ACC112 (cell line): Measurements from ENCODE around the gene USP24.

ENCODE experiments used
- H2AFZ ChIP-seq: fragments of 200-600 bp; sonication (generic); one replicate; pipeline ENCODE4 v1.6.0; 2017; ENCODE audit warnings: antibody characterized with exemption, low read length; ENCODE audit not compliant: unreplicated experiment
- H3K27ac ChIP-seq: fragments of 200-600 bp; sonication (generic); 2 replicates; pipeline ENCODE4 v1.5.1; 2014; ENCODE audit warnings: low read depth, mild to moderate bottlenecking, antibody characterized with exemption, low read length, moderate library complexity
- H3K27me3 ChIP-seq: fragments of 200-600 bp; sonication (generic); 2 replicates; pipeline ENCODE4 v1.6.1; 2014; ENCODE audit warnings: mild to moderate bottlenecking, antibody characterized with exemption, low read length, moderate library complexity, mixed read lengths; ENCODE audit not compliant: insufficient read depth
- H3K36me3 ChIP-seq: fragments of 200-600 bp; sonication (generic); 2 replicates; pipeline ENCODE4 v1.6.1; 2016; ENCODE audit warnings: mild to moderate bottlenecking, antibody characterized with exemption, low read length, moderate library complexity, mixed read lengths; ENCODE audit not compliant: insufficient read depth
- H3K4me1 ChIP-seq: fragments of 200-600 bp; sonication (generic); one replicate; pipeline ENCODE4 v1.6.1; 2016; ENCODE audit warnings: low read length, mixed read lengths; ENCODE audit not compliant: insufficient read depth, unreplicated experiment, control insufficient read depth
- H3K4me3 ChIP-seq: fragments of 200-600 bp; sonication (generic); 2 replicates; pipeline ENCODE4 v1.5.1; 2014; ENCODE audit warnings: mild to moderate bottlenecking, low read depth, low read length
- H3K79me2 ChIP-seq: fragments of 200-600 bp; sonication (generic); one replicate; pipeline ENCODE4 v1.6.0; 2016; ENCODE audit warnings: low read length; ENCODE audit not compliant: control insufficient read depth, unreplicated experiment, insufficient read depth

USP24 gene

DNA sequence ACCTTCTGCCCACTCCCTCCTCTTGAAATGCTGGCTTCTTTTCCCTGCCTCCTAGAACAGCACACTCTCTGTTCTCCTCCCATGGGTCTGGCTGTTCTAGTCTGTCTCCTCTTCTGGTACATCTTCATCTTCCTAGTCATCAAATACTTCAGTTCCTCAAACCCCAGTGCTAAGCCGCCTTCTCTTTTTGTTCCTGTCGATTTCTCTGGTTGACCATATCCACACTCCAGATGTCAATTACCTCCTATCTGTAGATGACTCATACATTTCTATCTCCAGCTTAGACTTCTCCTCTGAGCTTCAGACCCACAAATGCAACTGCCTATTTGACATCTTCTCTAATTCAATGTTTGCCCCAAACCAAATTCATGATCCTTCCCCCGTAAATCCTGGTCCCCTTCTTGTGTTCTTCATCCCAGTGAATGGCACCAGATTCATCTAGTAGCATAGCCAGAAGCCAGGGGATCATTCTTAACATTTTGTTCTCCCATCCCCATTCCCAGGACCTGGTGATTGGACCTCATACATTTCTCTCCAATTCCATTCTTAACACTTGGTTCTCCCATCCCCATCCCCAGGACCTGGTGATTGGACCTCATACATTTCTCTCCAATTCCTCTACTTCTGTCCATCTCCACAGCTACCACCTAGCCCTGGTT lies 35.9 kb downstream of the USP24 start:
- peaks cover 47% of the 10 kb centered on the region for H3K79me2 ChIP-seq

DNA sequence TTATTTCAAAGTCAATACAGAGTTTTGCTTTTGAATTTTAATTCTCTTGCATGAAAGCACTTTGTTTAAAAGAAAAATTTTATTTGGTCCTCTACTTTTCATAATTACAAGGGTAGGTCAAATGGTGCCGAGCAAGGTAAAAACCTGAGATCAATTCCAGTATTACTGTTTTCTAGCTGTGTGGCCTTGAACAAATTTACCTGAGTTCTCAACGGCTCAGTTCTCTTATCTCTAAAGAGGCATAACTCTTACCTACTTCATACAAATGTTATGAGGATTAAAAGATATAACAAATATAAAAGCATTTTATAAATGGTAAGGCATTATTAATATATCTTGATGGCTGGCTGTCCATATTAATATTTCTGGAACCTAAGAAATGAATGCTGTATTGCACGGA lies 42.5 kb downstream of the USP24 start:
- no peaks in the 10 kb centered on the region for H3K27me3 ChIP-seq
- no peaks in the 10 kb centered on the region for H3K4me1 ChIP-seq
- no peak overlapping the region for H3K27ac ChIP-seq
- H3K4me3 ChIP-seq: no peak overlapping the region
- no peaks in the 10 kb centered on the region for H3K79me2 ChIP-seq
- peaks cover 11% of the 10 kb centered on the region; the same call in 1 of the 2 replicates for H3K36me3 ChIP-seq
- no peak overlapping the region for H2AFZ ChIP-seq

More for the DNA sequence above, 35.9 kb downstream of the USP24 start:
- Histone ChIP-seq H3K4me3 (no peak overlapping the region), H2AFZ (no peak overlapping the region), H3K27ac (no peak overlapping the region), H3K27me3 (no peaks in the 10 kb centered on the region), H3K4me1 (no peaks in the 10 kb centered on the region), H3K36me3 (peaks cover 11% of the 10 kb centered on the region)

DNA sequence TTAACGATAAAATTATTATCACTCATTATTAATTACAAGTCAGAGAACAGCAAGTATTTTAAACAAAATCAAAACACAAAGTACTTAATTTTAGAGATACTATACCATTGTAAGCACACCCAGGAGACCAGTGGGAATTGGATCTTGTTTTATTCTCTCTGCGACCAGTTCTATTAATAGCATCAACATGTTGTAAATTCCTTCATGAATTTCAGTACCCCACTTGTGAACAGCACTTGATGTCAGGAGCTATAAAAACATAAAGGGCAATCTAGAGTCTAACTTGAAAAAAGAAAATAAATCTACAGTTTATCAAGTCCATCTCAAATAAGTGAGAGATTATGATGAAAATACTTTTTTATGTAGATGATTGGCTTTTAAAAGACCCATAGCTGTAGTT lies 42.9 kb downstream of the USP24 start:
- Histone ChIP-seq H3K79me2 (no peaks in the 10 kb centered on the region), H3K4me3 (no peak overlapping the region), H3K36me3 (peaks cover 11% of the 10 kb centered on the region; the same call in 1 of the 2 replicates), H2AFZ (no peak overlapping the region), H3K27ac (no peak overlapping the region), H3K4me1 (no peaks in the 10 kb centered on the region), H3K27me3 (no peaks in the 10 kb centered on the region)

DNA sequence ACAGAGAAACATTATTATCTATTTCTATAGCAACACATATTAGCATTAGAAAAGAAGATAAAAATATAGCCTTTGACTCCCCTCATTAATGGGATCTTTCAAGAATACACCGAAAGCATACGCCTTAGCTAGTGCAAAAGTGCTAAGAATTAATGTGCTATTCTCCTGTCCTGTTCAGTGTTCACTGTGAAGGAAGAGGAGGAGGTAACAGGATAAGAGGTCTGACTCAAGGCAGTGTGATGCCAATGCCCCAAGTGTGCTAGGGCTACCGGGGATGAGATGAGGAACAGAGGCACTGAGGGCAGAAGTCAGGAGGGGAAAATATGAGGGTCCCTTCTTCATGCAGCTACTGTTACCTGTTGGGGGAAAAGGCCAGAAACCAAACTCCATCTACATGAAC lies 43.5 kb downstream of the USP24 start:
- H3K27ac ChIP-seq: no peak overlapping the region
- peaks cover 8% of the 10 kb centered on the region; the same call in 1 of the 2 replicates for H3K36me3 ChIP-seq
- no peak overlapping the region for H2AFZ ChIP-seq
- H3K4me3 ChIP-seq: no peak overlapping the region
- no peaks in the 10 kb centered on the region for H3K79me2 ChIP-seq
- no peaks in the 10 kb centered on the region for H3K27me3 ChIP-seq
- H3K4me1 ChIP-seq: no peaks in the 10 kb centered on the region

DNA sequence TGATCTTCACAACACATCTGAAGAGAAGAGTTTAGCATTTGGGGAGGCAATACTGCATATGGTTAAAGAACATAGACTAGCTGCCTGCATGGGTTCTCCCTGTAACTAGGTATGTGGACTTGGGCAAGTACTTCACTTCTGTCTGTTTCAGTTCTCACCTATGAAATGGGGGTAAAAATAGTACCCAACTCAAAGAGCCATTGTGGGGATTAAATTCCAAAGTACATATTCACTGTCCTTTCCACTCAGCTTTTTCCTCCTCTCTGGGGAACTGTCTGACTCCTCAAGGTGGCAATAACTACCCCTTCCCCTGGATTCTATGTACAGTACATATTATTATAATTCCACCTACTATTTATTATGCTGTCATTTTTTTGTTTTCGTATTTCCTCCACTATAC lies 44.7 kb downstream of the USP24 start:
- Histone ChIP-seq H3K4me3 (no peak overlapping the region), H3K27ac (no peak overlapping the region), H2AFZ (no peak overlapping the region), H3K4me1 (no peaks in the 10 kb centered on the region), H3K79me2 (no peaks in the 10 kb centered on the region), H3K36me3 (peaks cover 12% of the 10 kb centered on the region), H3K27me3 (no peaks in the 10 kb centered on the region)

DNA sequence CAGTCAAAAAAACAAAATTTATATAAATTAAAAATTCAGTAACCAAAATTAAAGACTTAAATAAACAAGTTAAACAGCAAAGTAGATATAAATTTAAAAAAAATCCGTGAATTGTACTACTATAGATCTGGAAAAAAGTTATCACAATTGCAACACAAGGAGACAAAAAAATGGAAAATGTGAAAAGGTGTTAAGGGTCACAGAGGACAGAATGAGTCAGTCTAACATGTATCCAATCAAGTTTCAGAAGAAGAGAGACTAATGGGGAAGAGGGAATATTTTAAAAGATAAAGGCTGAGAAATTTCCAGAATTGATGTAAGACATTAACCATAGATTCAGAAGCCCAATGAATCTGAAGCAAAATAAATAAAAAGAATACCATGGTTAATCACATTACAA lies 46.0 kb downstream of the USP24 start:
- Histone ChIP-seq H3K27me3 (no peaks in the 10 kb centered on the region), H3K4me1 (no peaks in the 10 kb centered on the region), H3K27ac (no peak overlapping the region), H3K79me2 (no peaks in the 10 kb centered on the region), H2AFZ (no peak overlapping the region), H3K36me3 (peaks cover 14% of the 10 kb centered on the region), H3K4me3 (no peak overlapping the region)

DNA sequence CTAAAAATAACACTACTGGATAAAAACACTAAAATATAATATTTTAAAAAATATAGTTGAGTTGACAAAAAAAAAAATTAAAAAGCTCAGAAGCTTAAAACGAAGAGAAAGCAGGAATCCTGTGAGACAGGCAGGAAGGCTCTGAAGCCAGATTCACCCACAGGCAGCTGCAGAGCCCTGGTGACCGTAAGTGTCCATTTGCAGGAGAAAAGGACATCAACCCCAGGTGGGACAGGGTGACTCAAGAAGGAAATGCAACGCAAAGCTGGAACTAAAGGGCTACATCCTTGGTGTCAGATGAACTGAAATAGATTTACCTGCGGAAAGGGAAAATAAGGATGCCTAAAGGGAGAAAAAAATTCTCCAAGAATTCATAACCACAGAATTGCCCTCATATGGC lies 46.8 kb downstream of the USP24 start:
- Histone ChIP-seq H3K36me3 (peaks cover 18% of the 10 kb centered on the region), H3K4me1 (no peaks in the 10 kb centered on the region), H3K4me3 (no peak overlapping the region), H3K79me2 (no peaks in the 10 kb centered on the region), H3K27ac (no peak overlapping the region), H3K27me3 (no peaks in the 10 kb centered on the region), H2AFZ (no peak overlapping the region)

DNA sequence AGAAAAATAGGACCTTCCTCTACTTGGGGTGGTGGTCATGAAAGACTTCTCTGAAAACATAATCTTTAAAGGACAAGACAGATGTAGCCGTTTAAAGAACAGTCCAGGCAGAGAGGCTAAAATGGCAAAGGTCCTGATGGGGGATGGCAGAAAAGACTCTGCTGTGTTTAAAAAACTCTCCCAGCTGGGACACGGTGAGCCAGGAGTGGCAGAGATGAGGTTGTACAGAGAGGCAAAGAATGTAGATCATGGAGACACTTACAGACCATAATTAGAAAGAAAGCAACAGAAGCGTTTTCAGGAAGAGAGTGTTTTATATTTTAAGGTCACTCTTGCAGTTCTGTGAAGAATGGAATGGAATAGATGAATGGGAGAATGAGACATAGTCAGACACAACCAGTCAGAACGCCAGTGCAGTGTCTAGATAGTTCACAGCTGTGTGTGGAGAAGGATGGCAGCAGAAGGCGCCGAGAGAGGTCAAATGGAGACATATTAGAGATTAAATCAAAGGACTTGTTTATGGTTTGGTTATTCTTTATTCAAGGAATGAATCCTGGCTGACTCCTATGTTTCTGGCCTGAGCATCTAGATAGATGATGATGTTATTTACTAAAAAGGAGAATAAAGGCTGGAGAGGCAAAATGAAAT lies 47.8 kb downstream of the USP24 start:
- Histone ChIP-seq H3K79me2 (no peaks in the 10 kb centered on the region), H3K36me3 (peaks cover 18% of the 10 kb centered on the region), H3K4me1 (no peaks in the 10 kb centered on the region), H3K27me3 (no peaks in the 10 kb centered on the region), H3K4me3 (no peak overlapping the region), H3K27ac (no peak overlapping the region), H2AFZ (no peak overlapping the region)

DNA sequence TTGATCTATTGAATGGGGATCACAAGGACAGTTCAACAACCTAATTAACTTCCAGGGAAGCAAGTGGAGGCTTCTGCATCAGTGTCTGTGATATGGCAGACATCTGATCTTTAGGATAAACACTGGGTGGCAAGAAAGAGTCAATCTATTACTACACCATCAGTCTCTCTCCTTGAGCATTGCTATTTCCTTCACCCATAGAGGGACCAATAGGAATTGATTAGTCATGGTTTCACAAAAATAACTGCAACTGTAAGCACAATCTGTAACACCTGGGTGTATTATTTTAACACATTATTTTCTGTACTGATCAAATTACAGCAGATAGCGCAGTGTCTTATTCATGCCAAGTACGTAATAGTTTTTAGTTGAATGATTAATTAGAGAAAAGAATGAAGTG lies 50.3 kb downstream of the USP24 start:
- Histone ChIP-seq H3K4me1 (no peaks in the 10 kb centered on the region), H3K79me2 (no peaks in the 10 kb centered on the region), H3K4me3 (no peak overlapping the region), H3K27me3 (no peaks in the 10 kb centered on the region), H2AFZ (no peak overlapping the region), H3K27ac (no peak overlapping the region), H3K36me3 (peaks cover 10% of the 10 kb centered on the region)

DNA sequence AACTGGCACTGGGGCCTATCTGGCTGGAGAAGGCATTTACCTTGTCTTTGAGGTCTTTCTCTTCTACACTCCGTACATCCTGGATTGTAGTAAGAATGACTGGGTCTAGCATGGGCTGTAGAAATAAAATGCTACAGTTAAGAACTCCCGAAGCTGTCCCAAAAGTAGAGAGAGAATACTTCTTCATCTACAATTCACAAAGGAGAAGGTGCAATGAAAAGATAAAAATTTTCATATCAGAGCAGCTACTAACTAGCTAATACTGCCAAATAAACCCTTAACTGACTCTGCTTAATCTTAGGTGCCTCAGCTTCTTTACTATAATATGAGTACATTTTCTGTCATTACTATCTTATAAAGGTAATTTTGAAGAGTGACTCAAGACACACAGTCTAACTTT lies 55.6 kb downstream of the USP24 start:
- Histone ChIP-seq H3K4me3 (no peak overlapping the region), H3K27ac (no peak overlapping the region), H3K27me3 (no peaks in the 10 kb centered on the region), H2AFZ (no peak overlapping the region), H3K36me3 (peaks cover 26% of the 10 kb centered on the region), H3K4me1 (no peaks in the 10 kb centered on the region), H3K79me2 (no peaks in the 10 kb centered on the region)

DNA sequence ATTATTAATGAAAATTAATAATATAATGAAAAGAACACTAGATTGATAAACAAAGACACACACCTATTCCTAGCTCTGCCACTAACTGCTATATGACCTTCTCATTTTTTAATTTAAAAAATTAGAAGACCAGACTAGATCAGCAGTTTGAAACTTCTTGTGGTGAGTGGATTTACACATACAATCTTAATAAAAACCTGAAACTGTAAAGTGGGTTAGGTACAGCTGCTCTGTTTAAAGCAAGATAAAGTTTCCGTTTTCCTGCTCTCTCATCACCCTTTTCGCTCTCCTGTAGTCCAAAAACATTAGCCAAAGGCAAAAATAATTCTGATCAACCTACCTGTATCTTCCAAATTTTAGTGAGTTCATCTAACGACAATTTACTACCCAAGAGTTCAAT lies 58.6 kb downstream of the USP24 start:
- Histone ChIP-seq H3K36me3 (peaks cover 30% of the 10 kb centered on the region), H2AFZ (no peak overlapping the region), H3K79me2 (no peaks in the 10 kb centered on the region), H3K27ac (no peak overlapping the region), H3K4me1 (no peaks in the 10 kb centered on the region), H3K4me3 (no peak overlapping the region), H3K27me3 (no peaks in the 10 kb centered on the region)
